Measurements from ENCODE around the gene IRAG1.
A peak's percentile ranks its signal among the peaks of the same experiment; 100 is the strongest.

Gene IRAG1

DNA sequence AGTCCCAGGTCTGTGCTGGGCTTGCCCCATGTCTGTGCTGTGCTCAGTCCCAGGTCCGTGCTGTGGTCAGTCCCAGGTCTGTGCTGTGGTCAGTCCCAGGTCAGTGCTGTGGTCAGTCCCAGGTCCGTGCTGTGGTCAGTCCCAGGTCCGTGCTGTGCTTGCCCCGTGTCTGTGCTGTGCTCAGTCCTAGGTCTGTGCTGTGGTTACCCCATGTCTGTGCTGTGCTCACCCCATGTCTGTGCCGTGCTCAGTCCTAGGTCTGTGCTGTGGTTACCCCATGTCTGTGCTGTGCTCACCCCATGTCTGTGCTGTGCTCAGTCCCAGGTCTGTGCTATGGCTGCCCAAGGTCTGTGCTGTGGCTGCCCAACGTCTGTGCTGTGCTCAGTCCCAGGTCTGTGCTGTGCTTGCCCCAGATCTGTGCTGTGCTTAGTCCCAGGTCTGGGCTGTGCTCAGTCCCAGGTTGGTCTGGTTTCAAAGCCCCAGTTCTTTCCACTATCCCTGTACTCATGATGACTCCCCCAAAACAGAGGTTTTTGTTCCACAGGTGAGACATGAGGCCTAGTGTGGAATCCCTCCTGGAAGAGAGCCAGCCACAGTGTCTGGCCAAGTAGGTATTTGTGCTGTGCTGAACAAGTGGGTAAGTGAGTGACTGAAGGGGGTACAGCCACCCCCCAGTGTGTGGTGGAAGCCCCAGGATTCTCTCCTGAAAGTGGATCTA lies 34.8 kb downstream of the IRAG1 start:
- no peak overlapping the region for H3K27ac ChIP-seq

DNA sequence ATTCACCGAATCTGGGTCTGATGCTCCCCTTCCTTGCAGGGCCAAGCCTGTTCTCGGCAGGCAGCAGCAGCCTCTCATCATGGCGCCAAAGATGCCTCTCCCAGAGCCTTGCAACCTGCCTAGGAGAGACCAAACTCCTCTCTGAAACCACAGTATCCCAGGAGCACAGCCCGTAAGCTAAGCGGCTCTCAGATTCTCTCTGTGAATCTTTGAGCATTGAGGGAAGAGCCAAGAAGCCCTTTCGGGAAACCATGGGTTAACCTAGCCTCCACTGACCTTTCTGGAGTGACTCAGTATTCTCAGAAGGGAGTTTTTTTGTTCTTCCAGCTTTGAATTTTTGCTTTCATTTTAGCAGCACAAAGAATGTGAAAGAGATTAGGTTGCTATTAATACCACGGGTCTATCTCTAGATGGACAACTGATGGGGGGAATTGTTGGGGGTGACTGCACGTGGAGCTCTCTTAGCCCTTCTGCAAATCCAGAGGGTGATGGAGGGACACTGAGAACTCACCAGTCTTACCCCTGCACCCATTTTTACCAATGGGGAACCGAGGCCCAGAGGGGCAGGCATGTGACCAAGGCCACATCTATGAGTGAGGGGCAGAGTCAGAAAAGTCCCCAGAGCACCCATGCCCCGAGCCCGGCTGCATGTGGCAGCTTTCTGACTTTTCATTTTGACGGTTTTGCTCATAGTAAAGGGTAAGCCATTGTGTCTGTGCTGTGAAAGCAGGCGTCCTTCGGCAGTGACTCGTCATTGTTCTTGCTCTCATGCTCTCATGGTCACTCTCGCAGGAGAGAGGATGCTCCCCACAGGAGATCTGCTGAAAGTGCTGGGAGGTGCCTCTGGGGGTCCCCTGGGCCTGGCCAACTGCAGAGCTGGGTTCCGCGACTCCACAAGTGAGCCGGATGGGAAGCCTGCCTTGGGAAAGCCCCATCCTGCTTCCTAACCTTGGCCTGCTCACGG lies 36.0 kb downstream of the IRAG1 start:
- no peak overlapping the region for H3K27ac ChIP-seq
- TF ChIP-seq, protein P1, sequence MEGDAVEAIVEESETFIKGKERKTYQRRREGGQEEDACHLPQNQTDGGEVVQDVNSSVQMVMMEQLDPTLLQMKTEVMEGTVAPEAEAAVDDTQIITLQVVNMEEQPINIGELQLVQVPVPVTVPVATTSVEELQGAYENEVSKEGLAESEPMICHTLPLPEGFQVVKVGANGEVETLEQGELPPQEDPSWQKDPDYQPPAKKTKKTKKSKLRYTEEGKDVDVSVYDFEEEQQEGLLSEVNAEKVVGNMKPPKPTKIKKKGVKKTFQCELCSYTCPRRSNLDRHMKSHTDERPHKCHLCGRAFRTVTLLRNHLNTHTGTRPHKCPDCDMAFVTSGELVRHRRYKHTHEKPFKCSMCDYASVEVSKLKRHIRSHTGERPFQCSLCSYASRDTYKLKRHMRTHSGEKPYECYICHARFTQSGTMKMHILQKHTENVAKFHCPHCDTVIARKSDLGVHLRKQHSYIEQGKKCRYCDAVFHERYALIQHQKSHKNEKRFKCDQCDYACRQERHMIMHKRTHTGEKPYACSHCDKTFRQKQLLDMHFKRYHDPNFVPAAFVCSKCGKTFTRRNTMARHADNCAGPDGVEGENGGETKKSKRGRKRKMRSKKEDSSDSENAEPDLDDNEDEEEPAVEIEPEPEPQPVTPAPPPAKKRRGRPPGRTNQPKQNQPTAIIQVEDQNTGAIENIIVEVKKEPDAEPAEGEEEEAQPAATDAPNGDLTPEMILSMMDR (IDR thresholded peaks at IDR 0.05) = no peak
- TF ChIP-seq ZFX (IDR thresholded peaks at IDR 0.05; ENCODE audit: borderline replicate concordance) = no peak

More for the DNA sequence above, 34.8 kb downstream of the IRAG1 start:
- TF ChIP-seq ZFX (IDR thresholded peaks at IDR 0.05; ENCODE audit: borderline replicate concordance) = no peak
- TF ChIP-seq, protein P1 (IDR thresholded peaks at IDR 0.05) = no peak

DNA sequence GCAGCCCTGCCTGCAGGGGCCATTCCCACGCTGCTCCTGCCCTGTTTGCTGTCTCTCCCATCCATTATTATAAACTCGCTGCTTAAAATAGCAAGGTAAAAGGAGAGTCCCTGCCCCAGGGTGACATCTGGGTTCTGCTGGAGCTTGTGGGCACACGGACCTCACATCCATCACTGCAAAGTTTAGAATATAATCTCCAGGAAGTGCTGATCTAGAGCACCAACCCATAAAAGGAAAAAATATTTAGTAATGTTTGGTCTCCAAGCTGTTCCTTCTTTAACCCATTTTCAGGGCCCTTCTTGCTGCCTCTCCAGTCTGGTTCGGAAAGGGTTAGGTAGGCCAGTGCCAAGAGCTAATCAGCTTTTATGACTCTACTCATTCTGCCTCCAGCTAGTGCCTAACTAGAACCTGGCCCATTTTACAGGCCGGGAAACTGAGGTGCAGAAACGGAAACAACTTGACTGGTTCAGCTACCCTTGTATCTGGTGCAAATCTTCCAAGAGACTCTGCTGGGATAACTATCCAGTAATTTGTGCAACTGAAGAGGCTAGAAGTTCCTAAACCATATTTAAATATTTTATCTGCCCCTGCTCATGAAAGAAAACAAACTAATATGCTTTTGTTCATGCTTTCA lies 37.5 kb downstream of the IRAG1 start:
- H3K27ac ChIP-seq = no peak overlapping the region
- TF ChIP-seq ZFX (IDR thresholded peaks at IDR 0.05; ENCODE audit: borderline replicate concordance) = no peak
- TF ChIP-seq, protein P1 (IDR thresholded peaks at IDR 0.05) = no peak

DNA sequence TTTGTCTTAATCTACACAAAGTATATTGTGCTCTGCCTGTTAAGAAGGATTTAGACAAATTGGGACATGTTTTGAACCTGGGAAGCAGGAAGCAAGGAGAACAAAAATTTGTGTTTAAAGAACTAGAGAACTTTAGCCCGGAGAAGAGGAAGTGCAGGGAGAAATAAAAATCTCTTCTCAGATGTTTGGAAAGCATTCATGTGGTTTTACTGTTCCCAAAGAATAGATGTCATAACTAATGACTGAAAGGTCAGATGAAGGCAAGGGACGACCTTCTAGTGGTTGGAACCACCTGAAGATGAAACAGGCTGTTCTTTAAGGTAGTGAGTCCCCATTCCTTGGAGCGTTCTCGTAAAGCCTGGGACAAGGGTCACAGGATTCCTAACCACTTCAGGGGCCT lies 38.3 kb downstream of the IRAG1 start:
- no peak overlapping the region for H3K27ac ChIP-seq
- TF ChIP-seq, protein P1 (IDR thresholded peaks at IDR 0.05) = no peak
- no peak for TF ChIP-seq ZFX (IDR thresholded peaks at IDR 0.05; ENCODE audit: borderline replicate concordance)

DNA sequence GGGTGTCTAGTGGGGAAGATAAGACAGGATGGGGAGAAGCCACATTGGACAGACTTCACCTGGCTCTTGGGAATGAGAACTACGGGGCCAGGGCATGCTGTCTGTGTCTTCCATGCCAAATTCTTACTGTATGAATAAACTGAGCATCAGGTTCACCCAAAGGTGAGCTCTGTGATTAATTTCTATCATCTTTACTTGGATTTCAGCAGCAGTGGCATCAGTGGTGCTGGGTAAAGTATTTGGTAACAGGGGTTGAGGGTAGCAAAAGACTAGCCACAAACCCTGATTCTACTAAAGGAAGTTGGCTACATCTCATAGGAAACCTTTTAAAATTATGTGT lies 38.8 kb downstream of the IRAG1 start:
- no peak overlapping the region for H3K27ac ChIP-seq
- no peak for TF ChIP-seq ZFX (IDR thresholded peaks at IDR 0.05; ENCODE audit: borderline replicate concordance)
- TF ChIP-seq, protein P1 (IDR thresholded peaks at IDR 0.05) = no peak

DNA sequence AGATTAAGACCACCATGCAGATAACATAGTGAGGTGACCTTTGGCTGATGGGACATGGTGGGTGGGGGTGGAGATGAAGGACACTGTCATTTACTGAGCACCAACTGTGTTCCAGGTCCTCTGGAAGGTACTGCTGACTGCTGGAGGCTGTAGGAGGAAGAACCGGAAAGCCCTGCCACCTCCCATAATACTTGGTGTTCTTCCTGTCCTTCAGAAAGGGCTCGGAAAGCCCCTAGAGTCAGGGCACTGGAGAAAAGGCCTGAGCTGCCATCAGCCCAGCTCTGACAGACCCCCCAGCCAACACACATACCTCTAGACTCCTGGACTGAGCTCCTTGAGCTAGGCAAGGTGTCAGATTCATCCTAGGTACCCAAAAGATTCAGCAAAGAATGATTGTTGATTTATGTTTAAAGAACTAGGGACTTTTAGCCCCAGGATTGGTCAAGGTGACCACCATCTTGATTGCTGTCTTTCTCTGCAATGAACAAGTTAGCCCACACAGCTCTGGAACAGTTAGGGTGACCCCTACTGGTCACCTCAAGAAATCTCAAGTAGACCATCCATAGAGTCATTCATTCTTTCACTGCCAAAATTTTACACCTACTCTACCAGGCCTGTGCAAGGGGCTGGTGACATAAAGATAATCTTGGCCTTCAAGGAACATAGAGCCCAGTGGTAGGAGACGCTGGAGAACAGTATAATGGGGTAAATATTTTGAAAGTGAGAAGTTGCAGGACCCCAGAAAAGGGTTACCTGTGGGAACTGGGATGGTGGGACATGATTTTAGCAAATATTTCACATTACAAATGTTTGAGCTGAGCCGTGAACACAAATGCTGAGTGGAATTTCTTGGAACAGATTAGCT lies 39.4 kb downstream of the IRAG1 start:
- no peak overlapping the region for H3K27ac ChIP-seq
- TF ChIP-seq ZFX (IDR thresholded peaks at IDR 0.05; ENCODE audit: borderline replicate concordance) = no peak
- TF ChIP-seq, protein P1 (IDR thresholded peaks at IDR 0.05) = peak; percentile 85
